ENCODE results near the gene MTARC1. TPM values are rescaled to one million over a fixed set of nuclear protein-coding genes. Genes with fewer than 3 reads are reported as not detected.

Gene MTARC1
- polyA plus RNA-seq, 1 donor = 35.7 TPM

DNA sequence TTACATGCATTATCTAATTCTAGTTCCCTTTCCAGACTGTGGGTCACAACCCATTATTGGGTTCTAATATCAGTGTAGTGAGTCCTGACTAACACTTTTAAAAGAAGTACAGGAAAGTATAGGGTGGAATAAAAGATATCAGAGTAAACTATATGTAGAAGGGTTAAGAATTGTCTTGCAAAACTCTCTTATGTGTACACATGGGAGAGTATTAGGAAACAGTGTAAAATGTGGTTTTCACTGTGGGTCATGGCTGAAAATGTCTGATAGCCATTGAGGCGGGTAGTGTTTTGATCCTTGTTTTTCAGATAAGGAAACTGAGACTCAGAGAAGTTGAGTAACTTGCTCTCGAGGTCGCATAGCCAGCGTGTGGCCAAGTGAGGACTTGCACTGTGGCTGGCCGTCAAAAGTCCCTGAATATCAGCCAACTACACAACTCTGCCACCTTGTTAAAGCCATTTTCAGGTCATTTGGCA, 18.5 kb upstream of the MTARC1 start:
- peak in 1 of 2 donors; percentile 69 for DNase-seq
- peak overlapping the region; percentile 90 for H3K27ac ChIP-seq (ENCODE audit: low read length)
- WGBS (ENCODE audit: insufficient coverage, low lambda C conversion rate) = 20% methylated on average over 1 of the region's 5 CpGs
- no peaks in the 10 kb centered on the region for H3K27me3 ChIP-seq (ENCODE audit: control insufficient read depth, insufficient read depth, low read length)
- peaks cover 34% of the 10 kb centered on the region for H3K4me1 ChIP-seq (ENCODE audit: control insufficient read depth, insufficient read depth, low read length)
- no peaks in the 10 kb centered on the region for H3K9me3 ChIP-seq (ENCODE audit: control insufficient read depth, low read depth, low read length)
- peaks cover 45% of the 10 kb centered on the region for H3K36me3 ChIP-seq (ENCODE audit: control insufficient read depth, insufficient read depth, low read length)
- no peak overlapping the region for H3K4me3 ChIP-seq (ENCODE audit: low read length)

DNA sequence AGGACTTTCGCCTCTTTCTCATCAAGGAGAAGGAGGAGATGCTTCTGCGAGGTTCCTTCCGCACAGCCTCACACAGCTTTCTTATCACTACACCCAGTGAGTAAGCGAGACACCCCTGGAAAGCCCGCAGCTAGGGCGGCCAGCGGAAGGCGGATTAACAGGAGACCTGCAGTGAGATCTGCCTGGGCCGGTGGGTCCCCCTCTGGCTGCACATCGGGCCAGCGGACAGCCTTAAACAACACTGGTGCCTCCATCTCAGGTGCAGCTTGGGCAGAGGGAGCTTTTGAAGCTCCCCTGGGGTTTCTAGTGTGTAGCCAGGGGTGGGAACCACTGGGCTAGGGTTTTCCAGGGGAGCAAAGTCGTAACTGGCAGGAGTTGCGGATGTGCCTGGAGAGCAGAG, 17.5 kb upstream of the MTARC1 start:
- no peaks in the 10 kb centered on the region for H3K9me3 ChIP-seq (ENCODE audit: control insufficient read depth, low read depth, low read length)
- no peak for DNase-seq
- no peak overlapping the region for H3K27ac ChIP-seq (ENCODE audit: low read length)
- no peak overlapping the region for H3K4me3 ChIP-seq (ENCODE audit: low read length)
- H3K36me3 ChIP-seq (ENCODE audit: control insufficient read depth, insufficient read depth, low read length) = peaks cover 42% of the 10 kb centered on the region
- H3K4me1 ChIP-seq (ENCODE audit: control insufficient read depth, insufficient read depth, low read length) = peaks cover 29% of the 10 kb centered on the region
- H3K27me3 ChIP-seq (ENCODE audit: control insufficient read depth, insufficient read depth, low read length) = no peaks in the 10 kb centered on the region
- no CpG with 5 or more reads among the region's 13 CpGs for WGBS (ENCODE audit: insufficient coverage, low lambda C conversion rate)

DNA sequence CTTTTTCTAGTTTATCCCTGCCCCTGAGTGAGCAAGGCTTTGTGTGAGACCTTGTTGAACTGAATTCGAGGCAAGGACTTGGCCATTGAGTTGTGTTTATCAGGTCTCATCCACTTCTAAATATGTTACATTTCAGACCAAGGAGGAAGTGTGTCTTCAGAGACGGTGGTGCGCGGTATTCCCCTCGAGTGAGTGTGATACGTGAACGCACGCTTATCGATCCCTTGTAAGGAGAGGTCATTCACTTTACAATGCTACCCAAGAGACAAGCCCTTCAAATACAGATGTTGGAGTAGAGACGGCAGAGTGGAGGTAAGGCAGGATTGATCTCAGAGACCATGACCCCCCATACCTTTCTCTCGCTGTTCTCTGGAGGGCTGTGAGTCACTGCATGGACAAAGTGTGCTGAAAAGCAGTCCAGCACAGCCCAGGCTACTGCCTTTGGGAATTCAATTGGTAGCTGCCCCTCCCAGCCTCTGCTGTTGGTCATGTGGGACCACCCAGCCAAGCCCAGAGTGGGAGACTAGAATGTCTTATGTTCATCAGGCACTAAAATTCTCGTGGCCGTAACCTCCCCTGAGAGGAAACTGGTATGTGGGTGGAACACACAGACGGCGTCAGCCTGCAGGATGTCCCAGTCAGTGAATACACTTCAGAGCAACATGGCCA, 16.3 kb upstream of the MTARC1 start:
- H3K4me1 ChIP-seq (ENCODE audit: control insufficient read depth, insufficient read depth, low read length) = peaks cover 29% of the 10 kb centered on the region
- peaks cover 42% of the 10 kb centered on the region for H3K36me3 ChIP-seq (ENCODE audit: control insufficient read depth, insufficient read depth, low read length)
- H3K27ac ChIP-seq (ENCODE audit: low read length) = no peak overlapping the region
- H3K4me3 ChIP-seq (ENCODE audit: low read length) = no peak overlapping the region
- no peaks in the 10 kb centered on the region for H3K27me3 ChIP-seq (ENCODE audit: control insufficient read depth, insufficient read depth, low read length)
- DNase-seq = no peak
- WGBS (ENCODE audit: insufficient coverage, low lambda C conversion rate) = no CpG with 5 or more reads among the region's 15 CpGs
- H3K9me3 ChIP-seq (ENCODE audit: control insufficient read depth, low read depth, low read length) = no peaks in the 10 kb centered on the region

DNA sequence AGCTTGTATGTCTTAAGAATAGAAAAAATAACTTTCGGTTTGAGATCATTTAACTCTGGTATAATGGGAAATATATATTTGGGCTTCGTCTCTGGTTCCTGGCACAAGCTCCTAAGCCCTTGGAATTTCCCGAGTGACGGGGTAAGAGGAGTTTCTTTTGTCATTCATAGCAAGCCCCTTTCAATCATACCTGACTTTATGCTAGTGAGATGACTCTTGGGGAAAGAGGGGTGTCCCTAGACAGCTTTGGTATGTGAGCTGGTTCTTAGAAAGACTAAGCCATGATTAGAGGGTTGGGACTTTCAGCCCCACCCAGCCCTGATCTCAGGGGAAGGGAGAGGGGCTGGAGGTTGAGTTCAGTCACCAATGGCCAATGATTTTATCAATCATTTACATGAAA, 13.9 kb upstream of the MTARC1 start:
- peaks cover 17% of the 10 kb centered on the region for H3K4me1 ChIP-seq (ENCODE audit: control insufficient read depth, insufficient read depth, low read length)
- peaks cover 48% of the 10 kb centered on the region for H3K36me3 ChIP-seq (ENCODE audit: control insufficient read depth, insufficient read depth, low read length)
- no peak for DNase-seq
- no peak overlapping the region for H3K27ac ChIP-seq (ENCODE audit: low read length)
- H3K4me3 ChIP-seq (ENCODE audit: low read length) = no peak overlapping the region
- WGBS (ENCODE audit: insufficient coverage, low lambda C conversion rate) = 100% methylated on average over 1 of the region's 4 CpGs
- H3K9me3 ChIP-seq (ENCODE audit: control insufficient read depth, low read depth, low read length) = no peaks in the 10 kb centered on the region
- no peaks in the 10 kb centered on the region for H3K27me3 ChIP-seq (ENCODE audit: control insufficient read depth, insufficient read depth, low read length)

- no peaks in the 10 kb centered on the region for H3K27me3 ChIP-seq (ENCODE audit: control insufficient read depth, insufficient read depth, low read length)
- no peak for DNase-seq
- 53% methylated on average over 2 of the region's 8 CpGs for WGBS (ENCODE audit: insufficient coverage, low lambda C conversion rate)
- H3K4me1 ChIP-seq (ENCODE audit: control insufficient read depth, insufficient read depth, low read length) = no peaks in the 10 kb centered on the region
- H3K4me3 ChIP-seq (ENCODE audit: low read length) = no peak overlapping the region
- H3K36me3 ChIP-seq (ENCODE audit: control insufficient read depth, insufficient read depth, low read length) = peaks cover 55% of the 10 kb centered on the region
- H3K27ac ChIP-seq (ENCODE audit: low read length) = no peak overlapping the region
- no peaks in the 10 kb centered on the region for H3K9me3 ChIP-seq (ENCODE audit: control insufficient read depth, low read depth, low read length)
Observed at GRCh38 chr1:220775240-220775853, 11.4 kb upstream of the MTARC1 start.

- H3K4me1 ChIP-seq (ENCODE audit: control insufficient read depth, insufficient read depth, low read length) = no peaks in the 10 kb centered on the region
- no peak overlapping the region for H3K27ac ChIP-seq (ENCODE audit: low read length)
- no peaks in the 10 kb centered on the region for H3K9me3 ChIP-seq (ENCODE audit: control insufficient read depth, low read depth, low read length)
- H3K36me3 ChIP-seq (ENCODE audit: control insufficient read depth, insufficient read depth, low read length) = peaks cover 50% of the 10 kb centered on the region
- WGBS (ENCODE audit: insufficient coverage, low lambda C conversion rate) = no CpG with 5 or more reads among the region's 7 CpGs
- H3K4me3 ChIP-seq (ENCODE audit: low read length) = no peak overlapping the region
- no peaks in the 10 kb centered on the region for H3K27me3 ChIP-seq (ENCODE audit: control insufficient read depth, insufficient read depth, low read length)
- no peak for DNase-seq
Observed at GRCh38 chr1:220776254-220776653, 10.5 kb upstream of the MTARC1 start.

GRCh38 chr1:220776720-220777326, 9.9 kb upstream of the MTARC1 start:
- no peaks in the 10 kb centered on the region for H3K27me3 ChIP-seq (ENCODE audit: control insufficient read depth, insufficient read depth, low read length)
- H3K9me3 ChIP-seq (ENCODE audit: control insufficient read depth, low read depth, low read length) = no peaks in the 10 kb centered on the region
- peak; percentile 58 to 60 for DNase-seq
- peaks cover 52% of the 10 kb centered on the region for H3K36me3 ChIP-seq (ENCODE audit: control insufficient read depth, insufficient read depth, low read length)
- no CpG with 5 or more reads among the region's 19 CpGs for WGBS (ENCODE audit: insufficient coverage, low lambda C conversion rate)
- H3K27ac ChIP-seq (ENCODE audit: low read length) = no peak overlapping the region
- no peaks in the 10 kb centered on the region for H3K4me1 ChIP-seq (ENCODE audit: control insufficient read depth, insufficient read depth, low read length)
- H3K4me3 ChIP-seq (ENCODE audit: low read length) = no peak overlapping the region

GRCh38 chr1:220783453-220783852, 3.3 kb upstream of the MTARC1 start:
- Histone ChIP-seq H3K4me1 (ENCODE audit: control insufficient read depth, insufficient read depth, low read length) (peaks cover 14% of the 10 kb centered on the region), H3K36me3 (ENCODE audit: control insufficient read depth, insufficient read depth, low read length) (peaks cover 37% of the 10 kb centered on the region), H3K4me3 (ENCODE audit: low read length) (no peak overlapping the region), H3K9me3 (ENCODE audit: control insufficient read depth, low read depth, low read length) (no peaks in the 10 kb centered on the region), H3K27me3 (ENCODE audit: control insufficient read depth, insufficient read depth, low read length) (no peaks in the 10 kb centered on the region), H3K27ac (ENCODE audit: low read length) (no peak overlapping the region)
- DNase-seq = no peak
- 100% methylated on average over 1 of the region's 3 CpGs for WGBS (ENCODE audit: insufficient coverage, low lambda C conversion rate)

DNA sequence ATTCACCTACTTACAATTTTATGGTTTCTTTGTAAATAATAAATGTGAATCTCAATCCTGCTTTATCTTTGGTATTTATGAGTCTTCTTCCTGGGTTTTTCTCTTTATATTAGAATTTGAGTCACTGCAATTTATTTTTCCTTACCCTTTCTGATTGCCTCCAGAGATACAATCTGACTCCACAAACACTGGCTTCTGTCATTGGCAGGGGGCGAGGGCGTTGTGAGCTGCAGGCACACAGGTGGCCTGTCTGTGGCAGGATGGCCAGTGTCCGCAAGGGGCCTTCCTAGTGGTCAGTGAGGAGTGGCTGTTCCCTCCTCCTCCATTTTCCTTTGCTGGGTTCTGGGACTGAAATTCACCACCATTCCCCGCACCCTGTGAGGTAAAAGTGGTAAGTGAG, 2.0 kb upstream of the MTARC1 start:
- WGBS (ENCODE audit: insufficient coverage, low lambda C conversion rate) = no CpG with 5 or more reads among the region's 4 CpGs
- DNase-seq = no peak
- Histone ChIP-seq H3K36me3 (ENCODE audit: control insufficient read depth, insufficient read depth, low read length) (peaks cover 27% of the 10 kb centered on the region), H3K4me3 (ENCODE audit: low read length) (no peak overlapping the region), H3K4me1 (ENCODE audit: control insufficient read depth, insufficient read depth, low read length) (peaks cover 14% of the 10 kb centered on the region), H3K9me3 (ENCODE audit: control insufficient read depth, low read depth, low read length) (no peaks in the 10 kb centered on the region), H3K27ac (ENCODE audit: low read length) (no peak overlapping the region), H3K27me3 (ENCODE audit: control insufficient read depth, insufficient read depth, low read length) (no peaks in the 10 kb centered on the region)

DNA sequence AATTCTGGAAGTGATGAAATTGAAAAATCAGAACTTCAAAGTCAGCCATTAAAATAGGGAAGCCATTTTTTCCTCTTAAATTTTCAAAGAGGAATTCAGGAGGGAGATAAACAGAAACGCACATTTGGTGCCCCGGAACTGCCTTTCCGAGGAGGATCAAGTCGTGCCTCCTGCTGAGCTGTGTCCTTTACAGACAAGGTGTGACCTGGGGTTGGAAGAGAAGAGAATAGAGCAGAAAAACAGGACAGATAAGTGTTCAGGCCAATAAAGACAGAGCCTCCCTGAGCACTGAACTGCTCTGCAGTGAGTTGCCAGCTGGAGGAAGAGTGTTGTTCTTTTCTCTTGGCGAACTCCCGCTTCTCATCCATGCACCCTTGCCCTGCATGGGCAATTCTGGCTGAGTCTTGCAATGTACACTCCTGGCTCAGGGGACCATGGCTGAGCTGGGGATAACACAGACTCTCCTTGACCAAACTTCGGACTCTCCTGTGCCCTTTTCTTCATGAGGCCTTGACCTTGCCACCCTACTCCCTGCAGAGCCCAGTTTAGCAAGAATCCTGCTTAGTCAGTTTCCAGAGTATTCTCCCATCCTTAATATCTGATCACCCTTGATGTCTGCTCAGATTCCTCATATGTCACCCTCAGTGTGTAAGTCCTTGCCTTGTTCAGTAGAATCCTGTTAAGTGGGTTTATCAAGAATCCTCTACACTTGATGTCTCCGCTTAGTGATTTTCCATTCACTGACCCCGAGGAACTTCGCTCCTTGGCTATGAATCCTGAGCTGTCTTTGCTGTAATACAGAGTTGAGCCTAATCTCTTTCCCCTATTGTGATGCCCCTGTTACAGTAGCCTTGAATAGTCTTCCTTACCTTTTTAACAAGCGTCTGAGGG, 1.3 kb upstream of the MTARC1 start:
- DNase-seq = no peak
- Histone ChIP-seq H3K36me3 (ENCODE audit: control insufficient read depth, insufficient read depth, low read length) (peaks cover 20% of the 10 kb centered on the region), H3K9me3 (ENCODE audit: control insufficient read depth, low read depth, low read length) (no peaks in the 10 kb centered on the region), H3K4me1 (ENCODE audit: control insufficient read depth, insufficient read depth, low read length) (peaks cover 16% of the 10 kb centered on the region), H3K27ac (ENCODE audit: low read length) (peak overlapping the region; percentile 49), H3K27me3 (ENCODE audit: control insufficient read depth, insufficient read depth, low read length) (no peaks in the 10 kb centered on the region), H3K4me3 (ENCODE audit: low read length) (no peak overlapping the region)
- 86% methylated on average over 3 of the region's 11 CpGs for WGBS (ENCODE audit: insufficient coverage, low lambda C conversion rate)
